Chondrocyte (in vitro differentiated cells): Measurements from ENCODE around the gene SLC66A3. TPM values are rescaled to one million over a fixed set of nuclear protein-coding genes. Genes with fewer than 3 reads are reported as not detected.
A peak's percentile ranks its signal among the peaks of the same experiment; 100 is the strongest.

Experiments
- DNase-seq: peaks from one replicate; pipeline ENCODE4 v3.0.0; 2021; ENCODE audit warnings: mixed read lengths, low spot score
- H3K27ac Mint-ChIP-seq: one replicate; pipeline ENCODE4 v1.8.0; 2021; ENCODE audit warnings: mild to moderate bottlenecking, moderate library complexity, mixed read lengths; ENCODE audit not compliant: unreplicated experiment
- H3K27me3 Mint-ChIP-seq: 2 replicates; pipeline ENCODE4 v1.8.0; 2021; ENCODE audit warnings: low read depth, mixed read lengths
- H3K36me3 Mint-ChIP-seq: 2 replicates; pipeline ENCODE4 v1.8.0; 2021; ENCODE audit warnings: low read depth, mixed read lengths
- H3K4me1 Mint-ChIP-seq: 2 replicates; pipeline ENCODE4 v1.8.0; 2021; ENCODE audit warnings: low read depth, mild to moderate bottlenecking, mixed read lengths
- H3K4me3 Mint-ChIP-seq: one replicate; pipeline ENCODE4 v1.8.0; 2021; ENCODE audit warnings: mild to moderate bottlenecking, moderate library complexity, mixed read lengths; ENCODE audit not compliant: unreplicated experiment
- H3K9me3 Mint-ChIP-seq: 2 replicates; pipeline ENCODE4 v1.8.0; 2021; ENCODE audit warnings: low read depth, mixed read lengths
- CTCF ChIP-seq: fragments of 200-600 bp; sonication (generic); IDR thresholded peaks from 2 replicates; pipeline ENCODE4 v1.5.0; 2021; ENCODE audit warnings: antibody characterized with exemption, mild to moderate bottlenecking, moderate library complexity
- total RNA-seq: library from RNA; stranded (reverse); gene quantifications from 3 replicates; pipeline ENCODE4 v1.2.1, GENCODE V29; 2021

The SLC66A3 gene
- total RNA-seq, 1 donor from 2014 or later = 29.3 TPM

GRCh38 chr2:11132036-11132671 is 23.1 kb upstream of the SLC66A3 start:
- Mint-ChIP-seq H3K4me3 (peak overlapping the region; percentile 80), H3K27ac (no peak overlapping the region), H3K4me1 (peaks cover 16% of the 10 kb centered on the region), H3K36me3 (no peaks in the 10 kb centered on the region), H3K9me3 (no peaks in the 10 kb centered on the region), H3K27me3 (peaks cover 9% of the 10 kb centered on the region)
- no peak for TF ChIP-seq CTCF
- no peak for DNase-seq

- DNase-seq = no peak
- no peak for TF ChIP-seq CTCF
- Mint-ChIP-seq H3K27ac (peak overlapping the region; percentile 87), H3K4me1 (peaks cover 13% of the 10 kb centered on the region), H3K9me3 (no peaks in the 10 kb centered on the region), H3K36me3 (no peaks in the 10 kb centered on the region), H3K4me3 (peak overlapping the region; percentile 80), H3K27me3 (peaks cover 9% of the 10 kb centered on the region)
Measured at GRCh38 chr2:11133238-11133935, 21.9 kb upstream of the SLC66A3 start.

GRCh38 chr2:11133936-11134320 is 21.3 kb upstream of the SLC66A3 start:
- no peak overlapping the region for H3K27ac Mint-ChIP-seq
- TF ChIP-seq CTCF = no peak
- no peak for DNase-seq
- H3K27me3 Mint-ChIP-seq = peaks cover 9% of the 10 kb centered on the region
- H3K9me3 Mint-ChIP-seq = no peaks in the 10 kb centered on the region
- H3K36me3 Mint-ChIP-seq = no peaks in the 10 kb centered on the region
- H3K4me3 Mint-ChIP-seq = no peak overlapping the region
- peaks cover 8% of the 10 kb centered on the region for H3K4me1 Mint-ChIP-seq

DNA sequence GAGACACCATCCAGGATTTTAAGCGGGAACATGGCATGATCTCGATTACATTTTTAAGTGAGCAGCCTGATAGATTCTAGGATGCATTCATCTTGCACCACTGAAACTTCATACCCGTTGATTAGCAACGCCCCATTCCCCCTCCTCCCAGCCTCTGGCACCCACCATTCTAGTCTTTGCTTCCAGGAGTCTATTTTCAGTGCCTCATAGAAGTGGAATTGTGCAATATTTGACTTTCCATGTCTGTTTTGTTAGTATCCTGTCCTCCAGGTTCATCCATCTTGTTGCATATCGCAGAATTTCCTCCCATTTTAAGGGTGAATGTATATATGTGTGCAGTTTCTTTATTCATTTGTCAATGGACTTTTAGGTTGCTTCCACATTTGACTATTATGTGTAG is 20.9 kb upstream of the SLC66A3 start:
- TF ChIP-seq CTCF = no peak
- DNase-seq = no peak
- Mint-ChIP-seq H3K9me3 (no peaks in the 10 kb centered on the region), H3K4me3 (no peak overlapping the region), H3K27me3 (peaks cover 9% of the 10 kb centered on the region), H3K27ac (no peak overlapping the region), H3K36me3 (no peaks in the 10 kb centered on the region), H3K4me1 (peaks cover 8% of the 10 kb centered on the region)

GRCh38 chr2:11140492-11140891 is 14.8 kb upstream of the SLC66A3 start:
- Mint-ChIP-seq H3K27me3 (peaks cover 25% of the 10 kb centered on the region), H3K4me1 (peaks cover 6% of the 10 kb centered on the region), H3K4me3 (no peak overlapping the region), H3K36me3 (peaks cover under 1% of the 10 kb centered on the region), H3K27ac (no peak overlapping the region), H3K9me3 (peaks cover under 1% of the 10 kb centered on the region)
- no peak for DNase-seq
- no peak for TF ChIP-seq CTCF
